ENCODE data around the gene CAAP1. TPM values are rescaled to one million over a fixed set of nuclear protein-coding genes. Genes with fewer than 3 reads are reported as not detected.

Gene CAAP1, protein sequence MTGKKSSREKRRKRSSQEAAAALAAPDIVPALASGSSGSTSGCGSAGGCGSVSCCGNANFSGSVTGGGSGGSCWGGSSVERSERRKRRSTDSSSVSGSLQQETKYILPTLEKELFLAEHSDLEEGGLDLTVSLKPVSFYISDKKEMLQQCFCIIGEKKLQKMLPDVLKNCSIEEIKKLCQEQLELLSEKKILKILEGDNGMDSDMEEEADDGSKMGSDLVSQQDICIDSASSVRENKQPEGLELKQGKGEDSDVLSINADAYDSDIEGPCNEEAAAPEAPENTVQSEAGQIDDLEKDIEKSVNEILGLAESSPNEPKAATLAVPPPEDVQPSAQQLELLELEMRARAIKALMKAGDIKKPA
- 28.2 TPM for total RNA-seq
- 21.2 TPM for polyA plus RNA-seq
- long read RNA-seq, donor 1, result 0 reads
- long read RNA-seq, donor 2, result 0 reads
- long read RNA-seq, donor 3, transcript CAAP1-201 (6 exons, 2,791 nt), result major isoform, 12 of 15 reads
- long read RNA-seq, donor 3, partial matches to known transcripts, result 0 of 15 reads
- long read RNA-seq, donor 3, other reads (novel, unspliced or antisense), result 0 of 15 reads
- long read RNA-seq, donor 4, partial matches to known transcripts, result 0 of 4 reads
- long read RNA-seq, donor 4, other reads (novel, unspliced or antisense), result 0 of 4 reads
- long read RNA-seq, donor 5, transcript CAAP1-201 (6 exons, 2,791 nt), result major isoform, 8 of 15 reads
- long read RNA-seq, donor 5, partial matches to known transcripts, result 5 of 15 reads
- long read RNA-seq, donor 5, other reads (novel, unspliced or antisense), result 0 of 15 reads
- long read RNA-seq, donor 6, partial matches to known transcripts, result 12 of 16 reads
- long read RNA-seq, donor 6, other reads (novel, unspliced or antisense), result 0 of 16 reads
- long read RNA-seq, donor 7, transcript CAAP1-201 (6 exons, 2,791 nt), result major isoform, 6 of 7 reads
- long read RNA-seq, donor 7, partial matches to known transcripts, result 0 of 7 reads
- long read RNA-seq, donor 7, other reads (novel, unspliced or antisense), result 0 of 7 reads
- long read RNA-seq, donor 8, partial matches to known transcripts, result 0 of 4 reads
- long read RNA-seq, donor 8, other reads (novel, unspliced or antisense), result 0 of 4 reads
- long read RNA-seq, donor 9, transcript CAAP1-201 (6 exons, 2,791 nt), result major isoform, 10 of 11 reads
- long read RNA-seq, donor 9, partial matches to known transcripts, result 0 of 11 reads
- long read RNA-seq, donor 9, other reads (novel, unspliced or antisense), result 0 of 11 reads
- long read RNA-seq, donor 10, transcript CAAP1-201 (6 exons, 2,791 nt), result major isoform, 5 of 8 reads
- long read RNA-seq, donor 10, partial matches to known transcripts, result 0 of 8 reads
- long read RNA-seq, donor 10, other reads (novel, unspliced or antisense), result 0 of 8 reads

DNA sequence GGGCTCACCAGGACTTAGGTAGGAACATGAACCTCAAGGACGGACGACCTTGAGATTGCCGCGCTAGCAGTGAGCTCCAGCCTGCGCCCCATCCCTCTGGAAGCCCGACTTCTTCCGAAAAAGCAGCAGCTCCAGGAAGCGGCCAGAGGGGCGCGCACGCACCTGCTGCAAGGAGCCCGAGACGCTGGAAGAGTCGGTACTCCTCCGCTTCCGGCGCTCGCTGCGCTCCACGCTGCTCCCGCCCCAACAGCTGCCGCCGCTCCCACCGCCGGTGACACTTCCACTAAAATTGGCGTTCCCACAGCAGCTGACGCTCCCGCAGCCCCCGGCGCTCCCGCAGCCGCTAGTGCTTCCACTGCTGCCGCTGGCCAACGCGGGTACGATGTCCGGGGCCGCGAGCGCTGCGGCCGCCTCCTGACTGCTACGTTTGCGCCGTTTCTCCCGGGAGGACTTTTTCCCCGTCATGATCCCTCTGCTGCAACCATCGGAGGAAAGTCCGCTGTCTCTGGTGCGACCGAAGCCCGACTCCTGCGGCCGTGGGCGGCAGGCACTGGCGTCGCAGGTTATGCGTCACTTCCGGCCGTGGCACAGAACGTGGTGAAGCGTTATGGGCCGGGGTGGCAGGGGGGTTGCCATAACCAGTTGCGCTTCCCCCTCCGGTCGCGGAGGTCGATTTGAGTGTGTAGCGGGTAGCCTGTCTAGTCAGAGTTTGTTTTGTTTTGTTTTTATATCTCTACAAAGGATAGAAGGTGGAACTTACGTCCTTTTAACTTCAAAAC is at the start of gene CAAP1:
Gene CAAP1, minus strand, starts transcription at position 552 of the 779 bp plus-strand sequence. Its CDS starts 87 bp downstream, at position 465.
- DNase-seq (ENCODE audit: low read depth in 6 of 9, low spot score in 9 of 9), result peak; percentile 79 to 96 (median 87)
- H3K36me3 ChIP-seq (ENCODE audit: control insufficient read depth in 2 of 2, insufficient read depth in 2 of 2, low read length in 1 of 2), result no peaks in the 10 kb centered on the region
- H3K27me3 ChIP-seq (ENCODE audit: control insufficient read depth in 2 of 2, insufficient read depth in 1 of 2, low read length in 1 of 2), result no peaks in the 10 kb centered on the region
- WGBS, result under 1% methylated on average over 70 of the region's 70 CpGs
- peak within 1 kb of the TSS; percentile 83 to 84 for H3K4me3 ChIP-seq (ENCODE audit: low read length in 2 of 2)
- peak within 1 kb of the TSS; percentile 98 to 100 for H3K27ac ChIP-seq (ENCODE audit: low read depth in 1 of 2, low read length in 1 of 2)
- H3K4me1 ChIP-seq (ENCODE audit: control insufficient read depth in 2 of 2, insufficient read depth in 2 of 2, low read length in 2 of 2), result peaks cover 5% of the 10 kb centered on the region in 2 donors
- H3K9me3 ChIP-seq (ENCODE audit: control insufficient read depth in 2 of 2, insufficient read depth in 1 of 2, low read length in 1 of 2), result no peaks in the 10 kb centered on the region

GRCh38 chr9:26940779-26941178 is 48.2 kb upstream of the CAAP1 start:
- Histone ChIP-seq H3K9me3 (ENCODE audit: control insufficient read depth in 2 of 2, insufficient read depth in 1 of 2, low read length in 1 of 2) (peaks cover 0 to 4% of the 10 kb centered on the region in 2 donors), H3K36me3 (ENCODE audit: control insufficient read depth in 2 of 2, insufficient read depth in 2 of 2, low read length in 1 of 2) (peaks cover 0 to 6% of the 10 kb centered on the region in 2 donors), H3K4me1 (ENCODE audit: control insufficient read depth in 2 of 2, insufficient read depth in 2 of 2, low read length in 2 of 2) (peaks cover 4% of the 10 kb centered on the region in 2 donors), H3K4me3 (ENCODE audit: low read length in 2 of 2) (no peak overlapping the region), H3K27ac (ENCODE audit: low read depth in 1 of 2, low read length in 1 of 2) (no peak overlapping the region), H3K27me3 (ENCODE audit: control insufficient read depth in 2 of 2, insufficient read depth in 1 of 2, low read length in 1 of 2) (no peaks in the 10 kb centered on the region)
- DNase-seq (ENCODE audit: low read depth in 6 of 9, low spot score in 9 of 9), result no peak
- WGBS, result 48% methylated on average over 1 of the region's 1 CpG

DNA sequence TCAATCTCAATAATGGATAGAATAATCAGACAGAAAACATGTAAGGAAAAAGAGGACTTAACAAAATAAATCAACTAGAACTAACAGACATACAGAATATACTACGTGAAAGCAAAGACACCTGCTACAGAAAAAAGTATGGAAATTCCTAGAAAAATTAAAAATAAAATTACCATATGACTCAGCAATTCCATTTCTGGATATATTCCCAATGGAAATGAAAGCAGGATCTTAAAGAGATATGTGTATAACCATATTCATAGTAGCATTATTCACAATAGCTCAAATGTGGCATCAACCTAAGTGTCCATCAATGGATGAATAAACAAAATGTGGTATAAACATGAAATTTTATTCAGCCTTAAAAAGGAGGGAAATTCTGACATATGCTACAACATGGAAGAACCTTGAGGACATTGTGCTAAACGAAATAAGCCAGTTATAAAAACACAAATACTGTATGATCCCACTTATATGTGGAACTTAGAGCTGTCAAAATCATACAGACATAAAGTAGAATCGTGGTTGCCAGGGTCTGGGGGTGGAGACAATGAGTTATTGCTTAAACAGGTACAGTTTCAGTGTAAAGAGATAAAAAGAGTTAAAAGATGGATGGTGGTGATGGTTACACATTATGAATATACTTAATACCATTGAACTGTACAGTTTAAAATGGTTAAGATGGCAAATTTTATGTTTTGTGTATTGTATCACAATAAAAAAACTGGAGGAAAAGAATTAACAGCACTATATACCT is 47.5 kb upstream of the CAAP1 start:
- Histone ChIP-seq H3K27ac (ENCODE audit: low read depth in 1 of 2, low read length in 1 of 2) (no peak overlapping the region), H3K9me3 (ENCODE audit: control insufficient read depth in 2 of 2, insufficient read depth in 1 of 2, low read length in 1 of 2) (peaks cover 0 to 4% of the 10 kb centered on the region in 2 donors), H3K4me3 (ENCODE audit: low read length in 2 of 2) (no peak overlapping the region), H3K4me1 (ENCODE audit: control insufficient read depth in 2 of 2, insufficient read depth in 2 of 2, low read length in 2 of 2) (no peaks in the 10 kb centered on the region), H3K36me3 (ENCODE audit: control insufficient read depth in 2 of 2, insufficient read depth in 2 of 2, low read length in 1 of 2) (peaks cover 0 to 6% of the 10 kb centered on the region in 2 donors), H3K27me3 (ENCODE audit: control insufficient read depth in 2 of 2, insufficient read depth in 1 of 2, low read length in 1 of 2) (no peaks in the 10 kb centered on the region)
- 95% methylated on average over 3 of the region's 3 CpGs for WGBS
- DNase-seq (ENCODE audit: low read depth in 6 of 9, low spot score in 9 of 9), result no peak

DNA sequence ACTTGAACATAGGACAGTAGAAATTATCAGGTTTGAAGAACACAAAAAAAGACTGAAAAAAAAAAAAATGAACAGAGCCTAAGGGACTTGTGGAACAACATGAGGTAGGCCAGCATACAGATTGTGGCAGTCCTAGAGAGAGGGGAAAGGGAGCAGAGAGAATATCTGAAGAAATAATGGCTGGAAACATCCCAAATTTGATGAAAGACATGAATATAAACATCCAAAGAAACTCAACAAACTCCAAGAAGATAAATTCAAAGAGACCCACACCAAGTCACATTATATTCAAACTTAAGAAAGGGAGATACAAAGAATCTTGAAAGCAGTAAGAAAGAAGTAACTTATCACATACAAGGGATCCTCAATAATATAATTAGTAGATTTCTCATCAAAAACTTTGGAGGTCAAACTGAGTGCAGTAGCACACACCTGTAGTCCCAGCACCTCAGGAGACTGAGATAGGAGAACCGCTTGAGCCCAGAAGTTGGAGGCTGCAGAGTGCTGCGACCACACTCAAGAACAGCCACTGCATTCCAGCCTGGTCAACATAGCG is 45.3 kb upstream of the CAAP1 start:
- no peak for DNase-seq (ENCODE audit: low read depth in 6 of 9, low spot score in 9 of 9)
- Histone ChIP-seq H3K27ac (ENCODE audit: low read depth in 1 of 2, low read length in 1 of 2) (no peak overlapping the region), H3K4me1 (ENCODE audit: control insufficient read depth in 2 of 2, insufficient read depth in 2 of 2, low read length in 2 of 2) (no peaks in the 10 kb centered on the region), H3K4me3 (ENCODE audit: low read length in 2 of 2) (no peak overlapping the region), H3K9me3 (ENCODE audit: control insufficient read depth in 2 of 2, insufficient read depth in 1 of 2, low read length in 1 of 2) (peaks cover 0 to 4% of the 10 kb centered on the region in 2 donors), H3K36me3 (ENCODE audit: control insufficient read depth in 2 of 2, insufficient read depth in 2 of 2, low read length in 1 of 2) (peaks cover 0 to 5% of the 10 kb centered on the region in 2 donors), H3K27me3 (ENCODE audit: control insufficient read depth in 2 of 2, insufficient read depth in 1 of 2, low read length in 1 of 2) (no peaks in the 10 kb centered on the region)
- 100% methylated on average over 3 of the region's 3 CpGs for WGBS

GRCh38 chr9:26935847-26936246 is 43.2 kb upstream of the CAAP1 start:
- Histone ChIP-seq H3K27ac (ENCODE audit: low read depth in 1 of 2, low read length in 1 of 2) (no peak overlapping the region), H3K27me3 (ENCODE audit: control insufficient read depth in 2 of 2, insufficient read depth in 1 of 2, low read length in 1 of 2) (no peaks in the 10 kb centered on the region), H3K4me3 (ENCODE audit: low read length in 2 of 2) (no peak overlapping the region), H3K4me1 (ENCODE audit: control insufficient read depth in 2 of 2, insufficient read depth in 2 of 2, low read length in 2 of 2) (no peaks in the 10 kb centered on the region), H3K9me3 (ENCODE audit: control insufficient read depth in 2 of 2, insufficient read depth in 1 of 2, low read length in 1 of 2) (peaks cover 0 to 4% of the 10 kb centered on the region in 2 donors), H3K36me3 (ENCODE audit: control insufficient read depth in 2 of 2, insufficient read depth in 2 of 2, low read length in 1 of 2) (peaks cover 3 to 5% of the 10 kb centered on the region in 2 donors)
- DNase-seq (ENCODE audit: low read depth in 6 of 9, low spot score in 9 of 9), result no peak

GRCh38 chr9:26928902-26929495 is 36.4 kb upstream of the CAAP1 start:
- no peaks in the 10 kb centered on the region for H3K9me3 ChIP-seq (ENCODE audit: control insufficient read depth in 2 of 2, insufficient read depth in 1 of 2, low read length in 1 of 2)
- no peak overlapping the region for H3K27ac ChIP-seq (ENCODE audit: low read depth in 1 of 2, low read length in 1 of 2)
- no peak for DNase-seq (ENCODE audit: low read depth in 6 of 9, low spot score in 9 of 9)
- peaks cover 6 to 31% of the 10 kb centered on the region in 2 donors for H3K36me3 ChIP-seq (ENCODE audit: control insufficient read depth in 2 of 2, insufficient read depth in 2 of 2, low read length in 1 of 2)
- 98% methylated on average over 8 of the region's 8 CpGs for WGBS
- no peak overlapping the region for H3K4me3 ChIP-seq (ENCODE audit: low read length in 2 of 2)
- H3K4me1 ChIP-seq (ENCODE audit: control insufficient read depth in 2 of 2, insufficient read depth in 2 of 2, low read length in 2 of 2), result no peaks in the 10 kb centered on the region
- no peaks in the 10 kb centered on the region for H3K27me3 ChIP-seq (ENCODE audit: control insufficient read depth in 2 of 2, insufficient read depth in 1 of 2, low read length in 1 of 2)

DNA sequence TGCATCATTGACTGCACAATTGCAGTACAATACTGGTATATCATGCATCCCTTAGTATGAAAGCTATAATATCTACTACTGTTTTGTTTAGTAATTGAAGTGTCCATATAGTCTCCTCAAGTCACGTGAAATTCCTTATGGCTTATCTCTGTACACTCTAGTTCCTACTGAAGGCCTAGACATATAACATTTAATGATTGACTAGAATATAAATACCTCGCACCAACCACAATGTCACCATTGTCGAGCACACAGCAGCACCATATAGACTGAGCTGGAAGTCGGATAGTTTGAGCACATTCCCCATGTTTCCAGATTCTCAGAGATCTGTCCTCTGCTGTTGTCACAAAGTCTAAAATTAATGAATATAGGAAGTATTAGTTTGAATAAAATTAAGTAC is 33.0 kb upstream of the CAAP1 start:
- WGBS, result 99% methylated on average over 4 of the region's 4 CpGs
- DNase-seq (ENCODE audit: low read depth in 6 of 9, low spot score in 9 of 9), result no peak
- H3K27ac ChIP-seq (ENCODE audit: low read depth in 1 of 2, low read length in 1 of 2), result no peak overlapping the region

More for the DNA sequence above, 33.0 kb upstream of the CAAP1 start:
- no peak overlapping the region for H3K4me3 ChIP-seq (ENCODE audit: low read length in 2 of 2)
- H3K27me3 ChIP-seq (ENCODE audit: control insufficient read depth in 2 of 2, insufficient read depth in 1 of 2, low read length in 1 of 2), result no peaks in the 10 kb centered on the region
- H3K9me3 ChIP-seq (ENCODE audit: control insufficient read depth in 2 of 2, insufficient read depth in 1 of 2, low read length in 1 of 2), result no peaks in the 10 kb centered on the region
- H3K4me1 ChIP-seq (ENCODE audit: control insufficient read depth in 2 of 2, insufficient read depth in 2 of 2, low read length in 2 of 2), result no peaks in the 10 kb centered on the region
- H3K36me3 ChIP-seq (ENCODE audit: control insufficient read depth in 2 of 2, insufficient read depth in 2 of 2, low read length in 1 of 2), result peaks cover 6 to 56% of the 10 kb centered on the region in 2 donors

All from thymus (tissue), 14 donors.